ENCODE data around the gene ZNF296. TPM values are rescaled to one million over a fixed set of nuclear protein-coding genes. Genes with fewer than 3 reads are reported as not detected.
A peak's percentile ranks its signal among the peaks of the same experiment; 100 is the strongest.
"Not testable (repeated sequence)": the region's sequence is repeated elsewhere in the genome, so short reads cannot be mapped to it uniquely, and the experiment has no call there.

ZNF296 gene
- total RNA-seq, 2 experiments from 2014 or later, result 3.1 to 4.8 TPM

DNA sequence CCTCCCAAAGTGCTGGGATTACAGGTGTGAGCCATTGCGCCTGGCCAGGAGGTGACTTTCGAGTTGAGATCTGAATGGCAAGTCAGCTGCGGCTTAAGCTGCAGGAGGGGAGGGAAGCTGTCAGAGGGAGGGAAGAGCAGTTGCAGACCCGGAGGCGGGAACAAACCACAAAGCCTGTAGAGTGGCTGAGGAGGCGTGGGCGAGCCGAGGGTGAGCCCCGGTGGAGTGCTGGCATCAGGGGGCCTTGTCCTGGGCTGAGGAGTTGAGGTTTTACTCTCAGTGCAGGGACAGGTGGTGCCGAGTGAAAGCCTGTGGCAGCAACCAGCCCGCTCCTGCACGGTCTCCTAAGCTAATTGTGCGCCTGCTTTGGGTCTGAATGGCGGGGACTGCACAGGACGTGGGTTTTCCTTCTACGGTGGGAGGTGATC lies 40.9 kb upstream of the ZNF296 start:
- peak overlapping the region; percentile 34 for H3K4me3 Mint-ChIP-seq
- peak; percentile 87 for DNase-seq
- CTCF ChIA-PET, result interaction anchor here (0.5 to 1.8 kb wide), 5 partner anchors 12 to 525 kb away, joined by 3 to 5 read pairs (median 3); no protein-coding TSS in a partner anchor

DNA sequence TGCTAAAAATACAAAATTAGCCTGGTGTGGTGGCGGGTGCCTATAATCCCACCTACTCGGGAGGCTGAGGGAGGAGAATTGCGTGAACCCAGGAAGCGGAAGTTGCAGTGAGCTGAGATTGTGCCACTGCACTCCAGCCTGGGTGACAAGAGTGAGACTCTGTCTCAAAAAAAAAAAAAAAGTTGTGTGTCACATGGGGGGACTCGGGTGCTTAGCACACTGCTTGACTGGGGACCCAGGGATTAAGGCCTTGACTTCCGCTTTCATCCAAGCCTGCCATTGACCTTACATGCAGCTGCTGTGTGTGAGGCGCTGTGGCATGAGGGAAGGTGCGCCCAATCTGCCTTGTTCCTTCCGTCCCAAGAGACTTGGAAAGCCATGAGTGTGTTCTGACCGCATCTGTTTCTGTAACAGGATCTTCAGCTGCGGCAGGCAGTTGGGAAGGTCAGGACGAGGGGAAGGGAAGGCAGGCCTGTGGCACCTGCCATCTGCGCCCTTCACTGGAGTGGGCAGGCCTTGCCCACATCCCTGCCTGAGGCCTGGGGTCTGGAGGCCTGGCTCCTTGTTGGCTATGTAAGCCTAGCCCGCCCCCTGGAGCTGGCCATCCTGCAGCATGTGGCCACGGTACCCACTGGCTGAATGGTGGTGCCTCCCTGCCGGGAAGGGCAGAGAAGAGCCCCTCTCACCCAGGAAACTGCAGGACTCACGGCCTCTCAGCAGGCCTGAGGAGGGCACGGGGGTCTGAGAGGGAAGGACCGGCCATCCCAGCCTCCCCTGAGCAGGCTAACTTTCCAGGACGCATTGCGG lies 39.7 kb upstream of the ZNF296 start:
- DNase-seq (no peak), ATAC-seq (no peak)
- intact Hi-C loops (cut with DNase I, micrococcal nuclease), result no loop called here
- CTCF ChIA-PET, result interaction anchor here (1.0 to 1.8 kb wide), 3 partner anchors 13 to 68 kb away, joined by 3 to 5 read pairs (median 3); partner anchors contain the start of genes BLOC1S3 and TRAPPC6A
- Mint-ChIP-seq H3K27ac (no peak overlapping the region), H3K4me3 (no peak overlapping the region), H3K27me3 (no peaks in the 10 kb centered on the region), H3K9me3 (ENCODE audit: low read depth) (no peaks in the 10 kb centered on the region), H3K36me3 (ENCODE audit: low read depth) (no peaks in the 10 kb centered on the region), H3K4me1 (peaks cover 59% of the 10 kb centered on the region)
- POLR2A ChIA-PET, result interaction anchor here (0.6 kb wide), 1 partner anchor 24 kb away, joined by 7 read pairs; no protein-coding TSS in a partner anchor

More for the DNA sequence above, 40.9 kb upstream of the ZNF296 start:
- no peaks in the 10 kb centered on the region for H3K27me3 Mint-ChIP-seq
- H3K4me1 Mint-ChIP-seq, result peaks cover 66% of the 10 kb centered on the region
- intact Hi-C loops (cut with DNase I, micrococcal nuclease), result loop anchor here in 1 of 2 experiments (1.0 kb wide), 2 partner anchors 24 to 227 kb away; partner anchors contain the start of gene PPP1R37
- ATAC-seq, result peak; percentile 75
- peak overlapping the region; percentile 33 for H3K27ac Mint-ChIP-seq
- POLR2A ChIA-PET, result interaction anchor here (0.8 to 1.1 kb wide), 2 partner anchors 11 to 24 kb away, joined by 3 read pairs; partner anchors contain the start of gene PPP1R37
- no peaks in the 10 kb centered on the region for H3K9me3 Mint-ChIP-seq (ENCODE audit: low read depth)
- no peaks in the 10 kb centered on the region for H3K36me3 Mint-ChIP-seq (ENCODE audit: low read depth)

DNA sequence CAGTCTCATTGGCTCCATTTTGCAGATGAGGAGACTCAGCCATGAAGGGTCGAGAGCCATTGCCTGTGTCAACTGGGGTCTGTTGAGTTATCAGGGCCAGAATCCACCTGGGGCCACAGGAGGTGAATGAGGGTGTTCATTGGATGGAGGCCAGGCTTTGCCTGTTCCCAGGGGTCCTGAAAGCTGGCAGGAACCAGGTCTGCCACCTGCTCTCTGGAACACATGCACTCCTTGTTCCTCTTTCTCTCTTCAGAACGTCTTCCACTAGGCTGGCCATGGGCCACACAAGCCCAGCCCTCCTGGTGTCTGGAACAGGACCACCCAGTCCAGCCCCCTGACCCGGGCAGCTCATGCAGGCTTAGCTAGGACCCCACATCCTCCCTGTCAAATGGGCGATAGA lies 37.8 kb upstream of the ZNF296 start:
- intact Hi-C loops (cut with DNase I, micrococcal nuclease), result no loop called here
- Mint-ChIP-seq H3K27ac (no peak overlapping the region), H3K4me1 (peaks cover 56% of the 10 kb centered on the region), H3K4me3 (no peak overlapping the region), H3K9me3 (ENCODE audit: low read depth) (no peaks in the 10 kb centered on the region), H3K27me3 (no peaks in the 10 kb centered on the region), H3K36me3 (ENCODE audit: low read depth) (no peaks in the 10 kb centered on the region)
- DNase-seq (no peak), ATAC-seq (no peak)
- ChIA-PET CTCF (interaction anchor here (1.6 kb wide), 1 partner anchor 11 kb away, joined by 7 read pairs; no protein-coding TSS in a partner anchor), POLR2A (no interaction called here)

DNA sequence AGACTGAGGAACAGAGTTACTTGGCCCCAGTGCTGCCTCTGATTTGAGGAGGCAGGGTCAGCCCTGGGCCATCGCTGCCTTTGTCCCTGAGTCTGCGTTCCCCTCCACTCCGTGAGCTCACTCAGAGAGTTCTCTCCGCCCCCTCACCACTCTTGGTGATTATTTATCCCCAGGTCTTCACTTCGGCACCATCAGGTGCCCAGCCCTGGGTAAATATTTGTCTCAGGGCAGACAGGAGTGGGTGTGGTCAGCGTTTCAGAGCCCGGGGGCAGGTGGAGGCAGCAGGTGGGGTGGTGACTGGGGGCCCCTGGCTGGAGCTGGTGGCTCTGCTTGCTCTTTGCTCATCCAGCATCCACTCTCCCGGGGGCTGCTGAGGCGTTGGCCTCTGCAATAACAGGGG lies 37.4 kb upstream of the ZNF296 start:
- no peak for ATAC-seq

DNA sequence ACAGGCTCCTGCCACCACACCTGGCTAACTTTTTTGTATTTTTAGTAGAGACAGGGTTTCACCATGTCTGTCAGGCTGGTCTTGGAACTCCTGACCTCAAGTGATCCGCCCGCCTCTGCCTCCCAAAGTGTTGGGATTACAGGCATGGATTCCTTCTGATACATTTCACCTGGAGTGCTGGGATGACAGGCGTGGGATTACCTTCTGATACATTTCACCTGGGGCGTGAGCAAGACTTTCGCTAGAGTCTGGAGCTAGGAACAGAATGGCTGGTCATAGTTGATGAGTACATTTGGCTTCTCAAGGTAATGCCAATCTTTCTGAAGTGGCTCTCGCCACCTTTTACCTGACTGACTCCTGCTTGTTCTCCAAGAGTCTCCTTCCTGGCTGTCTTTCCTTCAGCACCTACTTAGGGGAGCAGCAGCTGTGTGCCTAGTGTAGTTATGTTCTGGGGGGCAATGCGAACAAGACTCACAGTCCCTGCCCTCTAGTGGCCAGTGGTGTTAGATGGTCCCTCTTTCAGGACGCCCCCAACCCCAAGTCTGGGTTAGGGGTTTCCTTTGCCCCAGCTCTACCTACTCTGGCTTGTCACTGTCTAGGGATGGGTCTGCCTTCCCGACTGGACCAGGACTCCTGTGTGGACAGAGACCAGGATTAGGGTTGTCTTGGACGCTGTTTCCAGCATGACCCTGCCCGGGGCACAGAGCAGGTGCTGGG lies 36.0 kb upstream of the ZNF296 start:
- ATAC-seq (no peak), DNase-seq (no peak)
- intact Hi-C loops (cut with DNase I, micrococcal nuclease), result no loop called here
- Mint-ChIP-seq H3K36me3 (ENCODE audit: low read depth) (no peaks in the 10 kb centered on the region), H3K4me1 (peaks cover 42% of the 10 kb centered on the region), H3K27me3 (no peaks in the 10 kb centered on the region), H3K4me3 (no peak overlapping the region), H3K9me3 (ENCODE audit: low read depth) (no peaks in the 10 kb centered on the region), H3K27ac (no peak overlapping the region)
- CTCF ChIA-PET, result interaction anchor here (1.0 kb wide), 1 partner anchor 26 kb away, joined by 4 read pairs; no protein-coding TSS in a partner anchor
- POLR2A ChIA-PET, result no interaction called here

More for the DNA sequence above, 37.4 kb upstream of the ZNF296 start:
- intact Hi-C loops (cut with DNase I, micrococcal nuclease), result no loop called here
- CTCF ChIA-PET, result interaction anchor here (0.8 to 1.6 kb wide), 2 partner anchors 11 to 23 kb away, joined by 3 to 7 read pairs; no protein-coding TSS in a partner anchor
- DNase-seq, result no peak
- Mint-ChIP-seq H3K4me1 (peaks cover 55% of the 10 kb centered on the region), H3K27me3 (no peaks in the 10 kb centered on the region), H3K4me3 (no peak overlapping the region), H3K36me3 (ENCODE audit: low read depth) (no peaks in the 10 kb centered on the region), H3K9me3 (ENCODE audit: low read depth) (no peaks in the 10 kb centered on the region), H3K27ac (no peak overlapping the region)
- POLR2A ChIA-PET, result no interaction called here

GRCh38 chr19:45110851-45111266 lies 34.6 kb upstream of the ZNF296 start:
- CTCF ChIA-PET, result interaction anchor here (0.7 to 1.5 kb wide), 2 partner anchors 14 to 161 kb away, joined by 3 to 5 read pairs; no protein-coding TSS in a partner anchor
- Mint-ChIP-seq H3K36me3 (ENCODE audit: low read depth) (no peaks in the 10 kb centered on the region), H3K27ac (no peak overlapping the region), H3K27me3 (no peaks in the 10 kb centered on the region), H3K9me3 (ENCODE audit: low read depth) (no peaks in the 10 kb centered on the region), H3K4me1 (peaks cover 28% of the 10 kb centered on the region), H3K4me3 (no peak overlapping the region)
- peak; percentile 20 for DNase-seq
- intact Hi-C loops (cut with DNase I, micrococcal nuclease), result no loop called here
- POLR2A ChIA-PET, result no interaction called here
- ATAC-seq, result peak; percentile 66

- peaks cover 47% of the 10 kb centered on the region for H3K4me1 Mint-ChIP-seq
- CTCF ChIA-PET, result interaction anchor here (1.6 kb wide), 1 partner anchor 15 kb away, joined by 7 read pairs; the partner anchor contains the start of gene PPP1R37
- intact Hi-C loops (cut with DNase I, micrococcal nuclease), result no loop called here
- no peaks in the 10 kb centered on the region for H3K9me3 Mint-ChIP-seq (ENCODE audit: low read depth)
- H3K36me3 Mint-ChIP-seq (ENCODE audit: low read depth), result no peaks in the 10 kb centered on the region
- DNase-seq (no peak), ATAC-seq (no peak)
- no peaks in the 10 kb centered on the region for H3K27me3 Mint-ChIP-seq
- H3K27ac Mint-ChIP-seq, result no peak overlapping the region
- POLR2A ChIA-PET, result no interaction called here
- no peak overlapping the region for H3K4me3 Mint-ChIP-seq
Measured at GRCh38 chr19:45107621-45108150, 31.4 kb upstream of the ZNF296 start.

- H3K27me3 Mint-ChIP-seq; H3K36me3 Mint-ChIP-seq (ENCODE audit: low read depth): not testable (repeated sequence)
- POLR2A ChIA-PET, result interaction anchor here (1.2 kb wide), 1 partner anchor 11 kb away, joined by 3 read pairs; no protein-coding TSS in a partner anchor
Measured at GRCh38 chr19:45106363-45106762, 30.1 kb upstream of the ZNF296 start.

GRCh38 chr19:45104658-45105349 lies 28.5 kb upstream of the ZNF296 start:
- POLR2A ChIA-PET, result interaction anchor here (0.7 kb wide), 1 partner anchor 16 kb away, joined by 3 read pairs; no protein-coding TSS in a partner anchor
- H3K27me3 Mint-ChIP-seq, result no peaks in the 10 kb centered on the region
- no peaks in the 10 kb centered on the region for H3K36me3 Mint-ChIP-seq (ENCODE audit: low read depth)
- CTCF ChIA-PET, result interaction anchor here (0.6 kb wide), 1 partner anchor 22 kb away, joined by 3 read pairs; no protein-coding TSS in a partner anchor
- H3K4me3 Mint-ChIP-seq, result no peak overlapping the region
- no peaks in the 10 kb centered on the region for H3K9me3 Mint-ChIP-seq (ENCODE audit: low read depth)
- peak overlapping the region; percentile 41 for H3K27ac Mint-ChIP-seq
- intact Hi-C loops (cut with DNase I, micrococcal nuclease), result no loop called here
- ATAC-seq (no peak), DNase-seq (peak; percentile 27)
- H3K4me1 Mint-ChIP-seq, result peaks cover 46% of the 10 kb centered on the region

More at GRCh38 chr19:45106363-45106762, 30.1 kb upstream of the ZNF296 start:
- H3K4me1 Mint-ChIP-seq, result peaks cover 51% of the 10 kb centered on the region
- ATAC-seq; H3K4me3 Mint-ChIP-seq; intact Hi-C loops (cut with DNase I, micrococcal nuclease); H3K9me3 Mint-ChIP-seq (ENCODE audit: low read depth); DNase-seq; H3K27ac Mint-ChIP-seq; CTCF ChIA-PET: not testable (repeated sequence)

DNA sequence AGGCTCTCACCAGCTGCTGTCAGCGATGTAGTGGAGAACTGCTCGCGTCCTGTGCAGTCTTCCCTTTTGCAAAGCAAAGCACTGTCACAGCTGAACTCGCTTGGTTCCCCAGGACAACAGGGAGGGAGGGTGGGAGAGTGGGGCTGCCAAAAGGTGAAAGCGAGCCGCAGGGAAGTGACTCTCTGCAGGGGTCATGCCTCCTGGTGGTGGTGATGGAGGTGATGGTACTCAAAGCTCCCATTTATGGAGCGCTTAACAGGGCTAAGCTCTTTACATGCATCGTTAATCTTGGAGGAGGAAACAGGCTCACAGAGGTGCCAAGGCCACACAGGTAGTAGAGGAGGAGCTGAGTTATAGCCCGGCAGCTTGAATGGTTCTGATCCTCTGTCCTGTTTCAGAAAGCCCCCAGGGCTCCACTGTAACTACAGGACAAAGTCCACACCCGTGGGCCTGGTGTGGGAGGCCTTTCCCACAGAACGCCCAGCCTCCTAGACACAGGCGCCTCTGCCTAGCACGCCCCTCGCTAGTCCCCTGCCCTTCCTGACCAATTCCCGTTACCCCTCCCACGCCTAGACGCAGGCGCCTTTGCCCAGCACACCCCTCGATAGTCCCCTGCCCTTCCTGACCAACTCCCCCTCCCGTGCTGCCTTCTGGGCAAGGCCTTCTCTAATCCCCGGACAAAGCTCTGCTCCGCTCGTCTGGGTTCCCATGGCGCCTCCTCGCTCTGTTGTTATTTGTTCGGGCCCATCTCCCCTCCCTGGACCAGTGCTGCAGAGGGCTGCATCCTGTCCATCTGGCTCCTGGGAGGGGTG lies 27.4 kb upstream of the ZNF296 start:
- no peak overlapping the region for H3K27ac Mint-ChIP-seq
- H3K9me3 Mint-ChIP-seq (ENCODE audit: low read depth), result no peaks in the 10 kb centered on the region
- intact Hi-C loops (cut with DNase I, micrococcal nuclease), result no loop called here
- no peaks in the 10 kb centered on the region for H3K36me3 Mint-ChIP-seq (ENCODE audit: low read depth)
- ChIA-PET CTCF (interaction anchor here (1.6 to 3.0 kb wide), 2 partner anchors 11 to 14 kb away, joined by 5 to 19 read pairs; partner anchors contain the start of gene PPP1R37), POLR2A (interaction anchor here (0.6 to 2.2 kb wide), 3 partner anchors 10 to 293 kb away, joined by 4 to 10 read pairs (median 5); no protein-coding TSS in a partner anchor)
- ATAC-seq (peak; percentile 34), DNase-seq (no peak)
- H3K4me1 Mint-ChIP-seq, result peaks cover 47% of the 10 kb centered on the region
- H3K27me3 Mint-ChIP-seq, result no peaks in the 10 kb centered on the region
- H3K4me3 Mint-ChIP-seq, result peak overlapping the region; percentile 17

Measured in activated CD4-positive, alpha-beta T cell treated with anti-CD3 and anti-CD28 coated beads for 36 hours (primary cell).